CD4-positive, alpha-beta T cell treated with Interleukin-2 at 100 ng/mL for 4 hours (primary cell): ENCODE data around the gene SETBP1.

ENCODE experiments used
- DNase-seq: peaks from one replicate; pipeline ENCODE4 v3.0.0-alpha.2; 2020; ENCODE audit warnings: low spot score

SETBP1 gene

GRCh38 chr18:44937960-44938719 lies 257.5 kb downstream of the SETBP1 start:
- no peak for DNase-seq

GRCh38 chr18:44938720-44939665 lies 258.3 kb downstream of the SETBP1 start:
- DNase-seq = no peak

GRCh38 chr18:44941516-44941915 lies 260.8 kb downstream of the SETBP1 start:
- no peak for DNase-seq

- DNase-seq = no peak
Measured at GRCh38 chr18:44942073-44942472, 261.4 kb downstream of the SETBP1 start.

- DNase-seq = no peak
Measured at GRCh38 chr18:44943311-44943881, 262.7 kb downstream of the SETBP1 start.

GRCh38 chr18:44944461-44944860 lies 263.8 kb downstream of the SETBP1 start:
- no peak for DNase-seq

GRCh38 chr18:44945888-44946401 lies 265.3 kb downstream of the SETBP1 start:
- DNase-seq = no peak

- no peak for DNase-seq
Measured at GRCh38 chr18:44946529-44947113, 265.9 kb downstream of the SETBP1 start.

GRCh38 chr18:44949967-44950366 lies 269.3 kb downstream of the SETBP1 start:
- DNase-seq = no peak

- DNase-seq = no peak
Measured at GRCh38 chr18:44950685-44951195, 270.1 kb downstream of the SETBP1 start.

- DNase-seq = no peak
Measured at GRCh38 chr18:44951748-44952147, 271.1 kb downstream of the SETBP1 start.

GRCh38 chr18:44954257-44954656 lies 273.6 kb downstream of the SETBP1 start:
- no peak for DNase-seq

- DNase-seq = no peak
Measured at GRCh38 chr18:44955825-44956224, 275.1 kb downstream of the SETBP1 start.

GRCh38 chr18:44957025-44957424 lies 276.3 kb downstream of the SETBP1 start:
- DNase-seq = no peak

- DNase-seq = no peak
Measured at GRCh38 chr18:44957461-44957860, 276.8 kb downstream of the SETBP1 start.

- no peak for DNase-seq
Measured at GRCh38 chr18:44958040-44958439, 277.4 kb downstream of the SETBP1 start.

- no peak for DNase-seq
Measured at GRCh38 chr18:44958455-44958854, 277.8 kb downstream of the SETBP1 start.

- DNase-seq = no peak
Measured at GRCh38 chr18:44959013-44959412, 278.3 kb downstream of the SETBP1 start.

GRCh38 chr18:44960580-44960979 lies 279.9 kb downstream of the SETBP1 start:
- no peak for DNase-seq

- DNase-seq = no peak
Measured at GRCh38 chr18:44961288-44961995, 280.8 kb downstream of the SETBP1 start.

- no peak for DNase-seq
Measured at GRCh38 chr18:44967599-44967998, 286.9 kb downstream of the SETBP1 start.
